ENCODE results near the gene CYTH1. TPM values are rescaled to one million over a fixed set of nuclear protein-coding genes. Genes with fewer than 3 reads are reported as not detected.

Gene CYTH1
- total RNA-seq, 4 donors from 2014 or later, result 50.0 to 139 (median 83.7) TPM

DNA sequence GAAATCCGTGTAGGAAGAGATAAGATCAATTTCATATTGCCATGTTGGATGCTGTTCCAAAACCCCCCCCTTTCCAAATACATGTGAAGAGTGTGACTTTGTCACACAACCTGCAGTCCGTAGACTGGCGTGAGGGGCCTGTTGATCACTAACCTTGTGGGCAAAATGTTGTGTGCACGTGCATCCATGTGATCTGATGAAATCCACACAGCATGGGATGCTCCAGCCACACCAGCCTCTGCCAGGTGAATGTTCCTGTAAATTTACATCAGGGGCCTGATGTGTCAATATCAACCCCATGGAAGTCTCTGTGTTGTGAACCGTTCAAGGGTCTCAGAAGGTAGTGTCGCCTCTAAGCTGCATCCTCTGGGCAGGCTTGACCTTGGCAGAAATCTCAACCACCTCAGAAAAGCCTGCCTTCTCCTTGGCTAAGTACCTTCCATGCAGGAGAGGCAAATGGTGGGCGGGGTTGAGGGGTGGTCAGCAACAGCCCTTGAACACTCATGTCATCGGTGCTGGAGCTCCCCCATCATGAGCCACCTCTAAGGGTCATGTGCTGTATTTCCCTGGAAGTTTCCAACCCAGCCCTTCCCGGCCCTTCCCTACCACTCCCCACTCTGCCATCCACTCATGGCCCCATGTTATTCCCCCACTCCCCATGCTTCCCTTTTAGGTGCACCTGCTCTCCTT, 126.7 kb downstream of the CYTH1 start:
- TF ChIP-seq, protein P1, sequence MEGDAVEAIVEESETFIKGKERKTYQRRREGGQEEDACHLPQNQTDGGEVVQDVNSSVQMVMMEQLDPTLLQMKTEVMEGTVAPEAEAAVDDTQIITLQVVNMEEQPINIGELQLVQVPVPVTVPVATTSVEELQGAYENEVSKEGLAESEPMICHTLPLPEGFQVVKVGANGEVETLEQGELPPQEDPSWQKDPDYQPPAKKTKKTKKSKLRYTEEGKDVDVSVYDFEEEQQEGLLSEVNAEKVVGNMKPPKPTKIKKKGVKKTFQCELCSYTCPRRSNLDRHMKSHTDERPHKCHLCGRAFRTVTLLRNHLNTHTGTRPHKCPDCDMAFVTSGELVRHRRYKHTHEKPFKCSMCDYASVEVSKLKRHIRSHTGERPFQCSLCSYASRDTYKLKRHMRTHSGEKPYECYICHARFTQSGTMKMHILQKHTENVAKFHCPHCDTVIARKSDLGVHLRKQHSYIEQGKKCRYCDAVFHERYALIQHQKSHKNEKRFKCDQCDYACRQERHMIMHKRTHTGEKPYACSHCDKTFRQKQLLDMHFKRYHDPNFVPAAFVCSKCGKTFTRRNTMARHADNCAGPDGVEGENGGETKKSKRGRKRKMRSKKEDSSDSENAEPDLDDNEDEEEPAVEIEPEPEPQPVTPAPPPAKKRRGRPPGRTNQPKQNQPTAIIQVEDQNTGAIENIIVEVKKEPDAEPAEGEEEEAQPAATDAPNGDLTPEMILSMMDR (IDR thresholded peaks at IDR 0.05), result no peak
- ATAC-seq (ENCODE audit: low FRiP score) (no peak), DNase-seq (ENCODE audit: low spot score) (no peak)

DNA sequence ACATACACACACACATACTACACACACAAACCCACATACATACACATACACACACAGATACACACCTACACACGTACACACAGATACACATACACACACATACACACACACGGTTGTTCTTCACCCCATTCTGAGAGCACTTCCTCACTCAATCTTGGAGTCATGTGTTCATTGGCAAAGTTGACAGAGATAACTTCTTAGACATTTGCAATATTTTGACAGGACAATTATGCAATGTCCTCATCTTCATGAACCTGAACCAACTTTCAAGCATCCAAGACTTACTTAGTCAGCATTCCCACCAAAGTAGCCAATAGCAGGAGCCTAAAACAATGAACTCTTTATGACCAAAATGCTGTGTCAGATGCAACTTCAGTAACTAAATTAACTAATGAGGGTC, 127.7 kb downstream of the CYTH1 start:
- DNase-seq (ENCODE audit: low spot score) (no peak), ATAC-seq (ENCODE audit: low FRiP score) (no peak)
- TF ChIP-seq, protein P1 (IDR thresholded peaks at IDR 0.05), result no peak

DNA sequence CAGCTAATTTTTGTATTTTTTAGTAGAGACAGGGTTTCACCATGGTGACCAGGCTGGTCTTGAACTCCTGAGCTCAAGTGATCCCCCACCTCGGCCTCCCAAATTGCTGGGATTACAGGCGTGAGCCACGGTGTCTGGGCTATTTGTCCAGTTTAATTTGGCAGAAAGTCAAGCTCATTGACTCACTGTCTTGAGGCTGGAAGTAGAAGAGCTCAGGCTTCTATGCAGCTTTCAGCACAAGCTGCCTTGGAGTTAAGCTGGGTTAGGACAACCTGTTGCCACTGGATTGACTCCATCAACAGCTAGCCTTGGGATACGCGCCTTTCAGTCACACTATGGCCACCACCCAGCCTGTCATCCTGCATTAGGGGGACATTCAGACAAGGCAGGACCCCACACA, 128.7 kb downstream of the CYTH1 start:
- ATAC-seq (ENCODE audit: low FRiP score) (no peak), DNase-seq (ENCODE audit: low spot score) (no peak)
- TF ChIP-seq, protein P1 (IDR thresholded peaks at IDR 0.05), result no peak

DNA sequence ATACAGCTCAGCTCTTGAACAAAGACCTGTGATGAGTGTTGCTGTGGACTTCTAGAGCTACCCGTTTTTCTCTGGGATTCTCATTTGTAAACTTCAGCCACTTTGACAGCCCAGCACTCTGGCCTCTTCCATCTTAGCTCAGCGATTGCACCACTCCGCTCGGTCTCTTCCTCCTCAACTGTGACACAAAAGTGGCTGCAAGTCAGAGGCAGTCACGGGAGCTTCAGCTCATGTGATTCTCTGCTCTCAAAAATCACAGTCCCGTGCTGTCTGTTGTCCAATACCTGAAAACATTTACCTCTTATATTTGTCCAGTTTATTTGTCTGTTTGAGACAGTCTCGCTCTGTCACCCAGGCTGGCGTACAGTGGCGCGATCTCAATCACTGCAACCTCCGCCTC, 129.2 kb downstream of the CYTH1 start:
- DNase-seq (ENCODE audit: low spot score) (no peak), ATAC-seq (ENCODE audit: low FRiP score) (no peak)
- TF ChIP-seq, protein P1 (IDR thresholded peaks at IDR 0.05), result no peak

DNA sequence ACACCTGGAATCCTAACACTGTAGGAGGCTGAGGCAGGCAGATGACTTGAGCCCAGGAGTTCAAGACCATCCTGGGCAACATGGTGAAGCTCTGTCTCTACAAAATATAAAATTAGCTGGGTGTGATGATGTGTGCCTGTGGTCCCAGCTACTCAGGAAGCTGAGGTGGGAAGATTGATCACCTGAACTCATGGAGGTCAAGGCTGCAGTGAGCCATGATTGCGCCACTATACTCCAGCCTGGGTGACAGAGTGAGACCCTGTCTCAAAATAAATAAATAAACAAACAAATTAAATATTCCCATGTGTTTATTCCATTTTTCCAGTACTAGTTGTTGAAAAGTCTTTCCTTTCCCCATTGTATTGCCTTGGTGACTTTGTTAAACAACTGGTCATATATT, 130.0 kb downstream of the CYTH1 start:
- TF ChIP-seq, protein P1 (IDR thresholded peaks at IDR 0.05), result no peak
- DNase-seq (ENCODE audit: low spot score), result no peak
- no peak for ATAC-seq (ENCODE audit: low FRiP score)

- TF ChIP-seq, protein P1 (IDR thresholded peaks at IDR 0.05), result no peak
- ATAC-seq (ENCODE audit: low FRiP score) (no peak), DNase-seq (ENCODE audit: low spot score) (no peak)
These were observed 130.5 kb downstream of the CYTH1 start for GRCh38 chr17:78651554-78651953.

DNA sequence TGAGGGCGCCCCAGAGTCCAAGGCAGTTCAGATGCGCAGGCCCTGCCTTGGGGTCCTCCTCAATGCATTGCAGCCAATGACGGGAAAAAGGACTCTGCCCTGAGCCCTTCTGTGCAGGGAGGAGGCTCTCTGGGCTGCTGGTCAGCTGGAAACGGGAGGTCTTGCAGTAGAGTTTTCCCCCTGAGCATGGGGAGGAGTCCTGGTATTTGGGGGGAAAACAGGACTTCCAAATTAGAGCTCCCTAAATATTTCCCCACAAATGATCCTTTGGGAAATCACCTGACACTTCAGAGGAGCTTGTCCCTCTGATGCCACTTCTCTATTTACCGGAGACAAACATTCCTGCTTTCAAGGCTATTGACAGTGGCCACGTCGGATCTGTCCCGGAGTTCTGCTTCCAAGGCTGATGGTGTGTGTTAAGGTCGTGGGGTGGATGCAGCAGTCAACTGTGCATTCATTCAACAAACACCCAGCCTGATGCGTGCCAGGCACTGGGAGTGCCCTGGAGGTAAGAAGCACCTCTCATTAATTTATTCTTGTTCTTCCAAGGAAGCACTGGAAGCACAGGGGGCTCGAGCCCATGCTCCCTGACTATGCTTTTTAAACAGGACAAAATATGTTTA, 131.9 kb downstream of the CYTH1 start:
- TF ChIP-seq, protein P1 (IDR thresholded peaks at IDR 0.05), result no peak
- DNase-seq (ENCODE audit: low spot score), result no peak
- ATAC-seq (ENCODE audit: low FRiP score), result no peak

Data from omental fat pad (tissue), 4 donors.